CD4-positive, alpha-beta T cell (primary cell): ENCODE measurements around the gene CPM. TPM values are rescaled to one million over a fixed set of nuclear protein-coding genes. Genes with fewer than 3 reads are reported as not detected.
A peak's percentile ranks its signal among the peaks of the same experiment; 100 is the strongest.

Source experiments
- ATAC-seq: fragments of 200-7000 bp; cut with Tn5 transposase; one replicate; pipeline ENCODE4 v1.10.0; 2022; ENCODE audit warnings: mild to moderate bottlenecking; ENCODE audit not compliant: poor library complexity
- CTCF ChIA-PET: fragments of 350-600 bp; sonication (Branson Sonifier 250); formaldehyde crosslinking; loops from one replicate; lab custom pipeline; 2021; ENCODE audit warnings: antibody characterized with exemption, inconsistent platforms; lab: Charles Lee
- POLR2A ChIA-PET: fragments of 350-600 bp; sonication (Branson Sonifier 250); formaldehyde crosslinking; loops from one replicate; lab custom pipeline; 2021; ENCODE audit warnings: antibody characterized with exemption, inconsistent platforms; lab: Charles Lee
- DNase-seq, 14 experiments: peaks; one replicate each; pipeline ENCODE4 v3.0.0-alpha.2; 2013 to 2020; ENCODE audit warnings: mixed read lengths in 2 of 14
- H3K27ac ChIP-seq, 2 donors: one replicate each; pipeline versions ENCODE4 v1.5.1 to v1.7.0; 2013; ENCODE audit warnings: low read length in 2 of 2, low read depth in 1 of 2, mild to moderate bottlenecking in 1 of 2
- H3K27me3 ChIP-seq, 2 experiments: 1 replicate in 1 of 2; 2 replicates in 1 of 2; pipeline versions ENCODE4 v1.6.1 to v1.7.0; 2013; ENCODE audit warnings: low read length in 2 of 2, control low read depth in 1 of 2, mild to moderate bottlenecking in 1 of 2, moderate library complexity in 1 of 2; ENCODE audit not compliant: insufficient read depth in 2 of 2, control insufficient read depth in 1 of 2
- H3K36me3 ChIP-seq: one replicate; pipeline ENCODE4 v1.6.1; 2013; ENCODE audit warnings: low read length, control low read depth; ENCODE audit not compliant: insufficient read depth
- H3K4me1 ChIP-seq: one replicate; pipeline ENCODE4 v1.6.1; 2013; ENCODE audit warnings: low read length, control low read depth; ENCODE audit not compliant: insufficient read depth
- H3K4me3 ChIP-seq: one replicate; pipeline ENCODE4 v1.5.1; 2013; ENCODE audit warnings: mild to moderate bottlenecking, low read length, moderate library complexity
- H3K9me3 ChIP-seq, 2 experiments: 1 replicate in 1 of 2; 2 replicates in 1 of 2; pipeline versions ENCODE4 v1.6.1 to v1.7.0; 2013; ENCODE audit warnings: low read length in 2 of 2, mild to moderate bottlenecking in 2 of 2, control low read depth in 1 of 2, moderate library complexity in 1 of 2; ENCODE audit not compliant: control insufficient read depth in 1 of 2, insufficient read depth in 1 of 2
- H3K27ac Mint-ChIP-seq: one replicate; pipeline ENCODE4 v1.8.0; 2020; ENCODE audit warnings: mixed read lengths
- H3K27me3 Mint-ChIP-seq: one replicate; pipeline ENCODE4 v1.8.0; 2021; ENCODE audit warnings: mixed read lengths
- H3K36me3 Mint-ChIP-seq: one replicate; pipeline ENCODE4 v1.8.0; 2021; ENCODE audit warnings: low read depth, mixed read lengths
- H3K4me1 Mint-ChIP-seq: one replicate; pipeline ENCODE4 v1.8.0; 2021; ENCODE audit warnings: low read depth, mixed read lengths
- H3K4me3 Mint-ChIP-seq: one replicate; pipeline ENCODE4 v1.8.0; 2020; ENCODE audit warnings: mild to moderate bottlenecking, mixed read lengths
- H3K9me3 Mint-ChIP-seq: one replicate; pipeline ENCODE4 v1.8.0; 2020; ENCODE audit warnings: mixed read lengths
- CTCF ChIP-seq: fragments of 200-600 bp; IDR thresholded peaks from one replicate; pipeline ENCODE4 v1.8.0; 2022; ENCODE audit warnings: antibody characterized with exemption, mild to moderate bottlenecking
- intact Hi-C, 2 experiments: fragments of 100-400 bp; cut with DNase I in 1 of 2; cut with micrococcal nuclease in 1 of 2; formaldehyde crosslinking; loops; one replicate each; pipeline versions ENCODE4 v1.15.1 to v1.9.0; 2023 to 2025; cut with DNase I, micrococcal nuclease
- total RNA-seq, 174 experiments: library from RNA in 2 of 174; stranded (reverse) in 2 of 174; gene quantifications; one replicate each; pipeline ENCODE4 v1.2.3 and lab custom pipeline; 2021 to 2026

CPM gene
- total RNA-seq, 2 experiments from 2014 or later, result 1.9 to 2.2 TPM

DNA sequence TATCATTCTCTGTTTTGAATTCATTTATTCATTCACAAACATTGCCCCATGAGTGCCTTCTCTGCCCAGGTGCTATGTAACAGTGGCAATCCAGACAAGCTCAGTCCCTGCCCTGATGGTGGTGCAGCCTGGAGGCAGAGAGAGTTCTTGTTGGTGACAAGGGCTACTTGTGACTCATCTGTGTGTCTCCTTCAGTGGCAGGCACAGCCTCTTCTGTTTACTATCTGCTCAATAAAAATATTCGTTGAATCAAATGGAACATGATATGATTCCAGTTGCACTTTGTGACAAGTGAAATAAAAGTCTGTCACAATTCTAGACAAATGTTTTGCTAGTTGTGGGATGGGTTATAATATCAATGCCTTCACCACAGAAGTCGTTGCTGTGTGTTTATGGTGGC, 20.6 kb upstream of the CPM start:
- H3K27ac ChIP-seq, result no peak overlapping the region
- no peak for ATAC-seq
- TF ChIP-seq CTCF, result no peak
- H3K4me1 ChIP-seq, result peaks cover 2% of the 10 kb centered on the region
- intact Hi-C loops, result no loop called here
- H3K9me3 ChIP-seq, result peaks cover 0 to 7% of the 10 kb centered on the region in 2 experiments
- H3K4me3 ChIP-seq, result no peak overlapping the region
- no peak overlapping the region for H3K4me3 Mint-ChIP-seq
- no peaks in the 10 kb centered on the region for H3K9me3 Mint-ChIP-seq
- no peak for DNase-seq
- H3K36me3 ChIP-seq, result no peaks in the 10 kb centered on the region
- H3K36me3 Mint-ChIP-seq, result no peaks in the 10 kb centered on the region
- no peak overlapping the region for H3K27ac Mint-ChIP-seq
- no peaks in the 10 kb centered on the region for H3K27me3 ChIP-seq
- no peaks in the 10 kb centered on the region for H3K27me3 Mint-ChIP-seq
- CTCF ChIA-PET, result no interaction called here
- POLR2A ChIA-PET, result no interaction called here
- H3K4me1 Mint-ChIP-seq, result no peaks in the 10 kb centered on the region

- no peaks in the 10 kb centered on the region for H3K4me1 Mint-ChIP-seq
- intact Hi-C loops, result no loop called here
Measured at GRCh38 chr12:68951652-68952051, 18.7 kb upstream of the CPM start.

GRCh38 chr12:68950511-68950910, 17.5 kb upstream of the CPM start:
- no peak overlapping the region for H3K4me3 Mint-ChIP-seq
- POLR2A ChIA-PET, result no interaction called here
- Histone ChIP-seq H3K27ac (no peak overlapping the region), H3K4me3 (no peak overlapping the region), H3K36me3 (no peaks in the 10 kb centered on the region), H3K27me3 (no peaks in the 10 kb centered on the region), H3K4me1 (no peaks in the 10 kb centered on the region), H3K9me3 (no peaks in the 10 kb centered on the region)
- H3K4me1 Mint-ChIP-seq, result no peaks in the 10 kb centered on the region
- CTCF ChIA-PET, result no interaction called here
- no peaks in the 10 kb centered on the region for H3K27me3 Mint-ChIP-seq
- H3K9me3 Mint-ChIP-seq, result no peaks in the 10 kb centered on the region
- no peak for TF ChIP-seq CTCF
- intact Hi-C loops, result no loop called here
- no peak overlapping the region for H3K27ac Mint-ChIP-seq
- no peaks in the 10 kb centered on the region for H3K36me3 Mint-ChIP-seq
- DNase-seq, result no peak
- no peak for ATAC-seq

More at GRCh38 chr12:68951652-68952051, 18.7 kb upstream of the CPM start:
- Mint-ChIP-seq H3K9me3 (no peaks in the 10 kb centered on the region), H3K36me3 (no peaks in the 10 kb centered on the region), H3K4me3 (no peak overlapping the region), H3K27ac (no peak overlapping the region), H3K27me3 (no peaks in the 10 kb centered on the region)
- ATAC-seq (no peak), DNase-seq (peak in 1 of 14 experiments; percentile 9)
- Histone ChIP-seq H3K4me1 (no peaks in the 10 kb centered on the region), H3K27me3 (no peaks in the 10 kb centered on the region), H3K9me3 (peaks cover 0 to 7% of the 10 kb centered on the region in 2 experiments), H3K27ac (no peak overlapping the region), H3K36me3 (no peaks in the 10 kb centered on the region), H3K4me3 (no peak overlapping the region)
- ChIA-PET POLR2A (no interaction called here), CTCF (no interaction called here)
- no peak for TF ChIP-seq CTCF
